Measurements from ENCODE around the gene SKAP2. TPM values are rescaled to one million over a fixed set of nuclear protein-coding genes. Genes with fewer than 3 reads are reported as not detected.

The SKAP2 gene
- total RNA-seq, 1 donor from 2014 or later = 2.2 TPM

- peak; percentile 42 for DNase-seq
Measured at GRCh38 chr7:26759108-26759507, 105.3 kb downstream of the SKAP2 start.

GRCh38 chr7:26743205-26743604 lies 121.2 kb downstream of the SKAP2 start:
- no peak for DNase-seq

GRCh38 chr7:26735976-26736600 lies 128.3 kb downstream of the SKAP2 start:
- no peak for DNase-seq

GRCh38 chr7:26729150-26729775 lies 135.1 kb downstream of the SKAP2 start:
- DNase-seq = no peak

GRCh38 chr7:26726051-26726450 lies 138.3 kb downstream of the SKAP2 start:
- DNase-seq = no peak

- DNase-seq = no peak
Measured at GRCh38 chr7:26724795-26725194, 139.6 kb downstream of the SKAP2 start.

- DNase-seq = peak; percentile 53
Measured at GRCh38 chr7:26723129-26723528, 141.3 kb downstream of the SKAP2 start.

- DNase-seq = no peak
Measured at GRCh38 chr7:26721450-26721849, 142.9 kb downstream of the SKAP2 start.

GRCh38 chr7:26718063-26718462 lies 146.3 kb downstream of the SKAP2 start:
- no peak for DNase-seq

GRCh38 chr7:26714438-26714837 lies 150.0 kb downstream of the SKAP2 start:
- DNase-seq = no peak

GRCh38 chr7:26714006-26714405 lies 150.4 kb downstream of the SKAP2 start:
- DNase-seq = no peak

- DNase-seq = no peak
Measured at GRCh38 chr7:26709210-26709990, 155.0 kb downstream of the SKAP2 start.

- peak; percentile 80 for DNase-seq
Measured at GRCh38 chr7:26705567-26705966, 158.8 kb downstream of the SKAP2 start.

- DNase-seq = peak; percentile 48
Measured at GRCh38 chr7:26704786-26705185, 159.6 kb downstream of the SKAP2 start.

- no peak for DNase-seq
Measured at GRCh38 chr7:26704036-26704435, 160.4 kb downstream of the SKAP2 start.

GRCh38 chr7:26700893-26701292 lies 163.5 kb downstream of the SKAP2 start:
- no peak for DNase-seq

GRCh38 chr7:26700386-26700785 lies 164.0 kb downstream of the SKAP2 start:
- DNase-seq = no peak

GRCh38 chr7:26699766-26700165 lies 164.6 kb downstream of the SKAP2 start:
- DNase-seq = no peak

- no peak for DNase-seq
Measured at GRCh38 chr7:26698806-26699205, 165.6 kb downstream of the SKAP2 start.

- no peak for DNase-seq
Measured at GRCh38 chr7:26698194-26698593, 166.2 kb downstream of the SKAP2 start.

- DNase-seq = no peak
Measured at GRCh38 chr7:26696978-26697377, 167.4 kb downstream of the SKAP2 start.

GRCh38 chr7:26696161-26696560 lies 168.2 kb downstream of the SKAP2 start:
- DNase-seq = no peak

- DNase-seq = no peak
Measured at GRCh38 chr7:26694713-26695112, 169.7 kb downstream of the SKAP2 start.

- DNase-seq = peak; percentile 64
Measured at GRCh38 chr7:26694141-26694540, 170.2 kb downstream of the SKAP2 start.
